G401.6 (cell line): ENCODE results near the gene TMEM123.

Source experiments
- FAIRE-seq: peaks from 2 replicates; lab custom pipeline; 2012; peaks lifted over from hg19 to GRCh38; lab: Jason Lieb, UNC

TMEM123 gene

GRCh38 chr11:102452461-102453301 is at the start of gene TMEM123:
TSS of gene TMEM123 (minus strand) at chr11:102452765. CDS start at chr11:102452623, 142 bp downstream.
- FAIRE-seq = no peak

- FAIRE-seq = no peak
Measured at GRCh38 chr11:102500829-102501228, 48.3 kb upstream of the TMEM123 start.

GRCh38 chr11:102499931-102500330 is 47.4 kb upstream of the TMEM123 start:
- no peak for FAIRE-seq

GRCh38 chr11:102499151-102499550 is 46.6 kb upstream of the TMEM123 start:
- FAIRE-seq = no peak

GRCh38 chr11:102497061-102497460 is 44.5 kb upstream of the TMEM123 start:
- no peak for FAIRE-seq

- FAIRE-seq = peak; percentile 97
Measured at GRCh38 chr11:102495161-102496042, 42.8 kb upstream of the TMEM123 start.

- no peak for FAIRE-seq
Measured at GRCh38 chr11:102494216-102494615, 41.7 kb upstream of the TMEM123 start.

- FAIRE-seq = no peak
Measured at GRCh38 chr11:102493524-102493923, 41.0 kb upstream of the TMEM123 start.

- FAIRE-seq = no peak
Measured at GRCh38 chr11:102491969-102492368, 39.4 kb upstream of the TMEM123 start.

- no peak for FAIRE-seq
Measured at GRCh38 chr11:102489186-102490145, 36.9 kb upstream of the TMEM123 start.

GRCh38 chr11:102488208-102488607 is 35.6 kb upstream of the TMEM123 start:
- FAIRE-seq = no peak

- FAIRE-seq = no peak
Measured at GRCh38 chr11:102487214-102487613, 34.6 kb upstream of the TMEM123 start.

- FAIRE-seq = no peak
Measured at GRCh38 chr11:102486584-102486983, 34.0 kb upstream of the TMEM123 start.

GRCh38 chr11:102485095-102485722 is 32.6 kb upstream of the TMEM123 start:
- FAIRE-seq = no peak

- FAIRE-seq = no peak
Measured at GRCh38 chr11:102482433-102482832, 29.9 kb upstream of the TMEM123 start.

- no peak for FAIRE-seq
Measured at GRCh38 chr11:102479733-102480132, 27.2 kb upstream of the TMEM123 start.

GRCh38 chr11:102478673-102479299 is 26.2 kb upstream of the TMEM123 start:
- no peak for FAIRE-seq

- no peak for FAIRE-seq
Measured at GRCh38 chr11:102476812-102477211, 24.2 kb upstream of the TMEM123 start.

GRCh38 chr11:102476069-102476468 is 23.5 kb upstream of the TMEM123 start:
- no peak for FAIRE-seq

GRCh38 chr11:102473543-102473942 is 21.0 kb upstream of the TMEM123 start:
- FAIRE-seq = no peak

- no peak for FAIRE-seq
Measured at GRCh38 chr11:102472127-102472526, 19.6 kb upstream of the TMEM123 start.
